Transverse colon (tissue), 4 donors: ENCODE results near the gene EFNB3. TPM values are rescaled to one million over a fixed set of nuclear protein-coding genes. Genes with fewer than 3 reads are reported as not detected.

Experiments used
- DNase-seq: peaks from one replicate; pipeline ENCODE4 v3.0.0-alpha.2; 2019
- H3K27ac ChIP-seq, 4 donors: fragments of 200-600 bp; sonication (generic); 2 replicates each; pipeline ENCODE4 v1.5.1; 2016 to 2018; ENCODE audit warnings: inconsistent platforms in 4 of 4
- H3K27me3 ChIP-seq: fragments of 200-600 bp; sonication (generic); 2 replicates; pipeline ENCODE4 v1.5.1; 2017; ENCODE audit warnings: inconsistent platforms
- H3K36me3 ChIP-seq, 4 donors: fragments of 200-600 bp; sonication (generic); 2 replicates each; pipeline ENCODE4 v1.5.1; 2017 to 2019; ENCODE audit warnings: inconsistent platforms in 4 of 4
- H3K4me1 ChIP-seq, 4 donors: fragments of 200-600 bp; sonication (generic); 2 replicates each; pipeline ENCODE4 v1.5.1; 2017 to 2020; ENCODE audit warnings: inconsistent platforms in 4 of 4
- H3K4me3 ChIP-seq, 4 donors: fragments of 200-600 bp; sonication (generic); 1 replicate in 1 of 4; 2 replicates in 3 of 4; pipeline versions ENCODE4 v1.5.1 to v1.6.1; 2017 to 2019; ENCODE audit warnings: inconsistent platforms in 4 of 4
- H3K9me3 ChIP-seq, 2 donors: fragments of 200-600 bp; sonication (generic); 2 replicates each; pipeline ENCODE4 v1.5.1; 2017 to 2019; ENCODE audit warnings: inconsistent platforms in 2 of 2
- CTCF ChIP-seq, 5 experiments: fragments of 200-600 bp in 3 of 5; fragments of 450-650 bp in 2 of 5; sonication (generic) in 3 of 5; IDR thresholded peaks; 1 replicate in 2 of 5; 2 replicates in 3 of 5; pipeline ENCODE4 v1.5.1; 2016 to 2017; ENCODE audit warnings: antibody characterized with exemption in 5 of 5, inconsistent platforms in 3 of 5, mild to moderate bottlenecking in 2 of 5, moderate library complexity in 1 of 5
- EP300 ChIP-seq: sonication (generic); formaldehyde crosslinking; IDR thresholded peaks from one replicate; pipeline ENCODE4 v1.6.1; 2017; ENCODE audit warnings: antibody characterized with exemption, low read depth
- POLR2A ChIP-seq: fragments of 450-650 bp; IDR thresholded peaks from one replicate; pipeline ENCODE4 v1.6.1; 2016; ENCODE audit warnings: antibody characterized with exemption, mild to moderate bottlenecking, moderate library complexity
- POLR2AphosphoS5 ChIP-seq, 3 donors: sonication (generic); formaldehyde crosslinking; IDR thresholded peaks; one replicate each; pipeline ENCODE4 v1.6.1; 2016; ENCODE audit warnings: antibody characterized with exemption in 3 of 3
- WGBS, 2 donors: methylation state at CpG; one replicate each; pipeline ENCODE4 v1.1.5; 2018; ENCODE audit warnings: low coverage in 1 of 2; 5-methylcytosine and 5-hydroxymethylcytosine counted together
- in situ Hi-C, 4 donors: fragments of 200-750 bp; cut with MboI; loops; one replicate each; pipeline versions ENCODE4 v1.15.0 to v1.15.1; 2017; ENCODE audit warnings: low sequenced_read_pairs in 3 of 4, low pct_ligation_motif_present in 1 of 4, low pct_unique_long_range_greater_than_20kb in 1 of 4
- intact Hi-C: fragments of 100-400 bp; cut with DNase I; formaldehyde crosslinking; loops from one replicate; pipeline ENCODE4 v1.15.1; 2023; ENCODE audit warnings: low total_unique reads
- total RNA-seq, 4 donors: library from RNA; depleted of rRNA; stranded (reverse); fragments of >200 nt; gene quantifications; one replicate each; pipeline ENCODE4 v1.1.0, GENCODE V29; 2016

The EFNB3 gene
- total RNA-seq, 4 donors from 2014 or later: 0.32 to 0.41 TPM; not detected in 2

GRCh38 chr17:7676533-7676932 is 28.5 kb upstream of the EFNB3 start:
- WGBS, 2 donors: 86% methylated on average over 5 of the region's 5 CpGs; no CpG with 5 or more reads in 1 of the 2 donors
- TF ChIP-seq POLR2A: no peak
- no peak for TF ChIP-seq CTCF (IDR thresholded peaks at IDR 0.05)
- TF ChIP-seq EP300: no peak
- TF ChIP-seq POLR2AphosphoS5 (IDR thresholded peaks at IDR 0.05): no peak
- H3K27me3 ChIP-seq: no peaks in the 10 kb centered on the region
- no peaks in the 10 kb centered on the region for H3K4me1 ChIP-seq
- intact Hi-C loops (no loop called here), in situ Hi-C loops (no loop called here)
- H3K36me3 ChIP-seq: peaks cover 0 to 41% (median 19%) of the 10 kb centered on the region in 4 donors
- no peak overlapping the region for H3K27ac ChIP-seq
- no peak overlapping the region for H3K4me3 ChIP-seq
- DNase-seq: no peak
- peaks cover 7 to 9% of the 10 kb centered on the region in 2 donors for H3K9me3 ChIP-seq

- in situ Hi-C loops: no loop called here
- DNase-seq: no peak
- Histone ChIP-seq H3K36me3 (peaks cover 0 to 33% (median 16%) of the 10 kb centered on the region in 4 donors), H3K4me1 (no peaks in the 10 kb centered on the region), H3K27me3 (no peaks in the 10 kb centered on the region), H3K27ac (no peak overlapping the region), H3K4me3 (no peak overlapping the region), H3K9me3 (peaks cover 7 to 9% of the 10 kb centered on the region in 2 donors)
- intact Hi-C loops: loop anchor here (1.0 kb wide), 1 partner anchor 18 kb away; no protein-coding TSS in a partner anchor
- TF ChIP-seq POLR2AphosphoS5 (IDR thresholded peaks at IDR 0.05) (no peak), EP300 (no peak), POLR2A (no peak), CTCF (IDR thresholded peaks at IDR 0.05) (no peak)
- WGBS, 2 donors: 84 to 96% methylated on average over 4 to 10 of the region's 10 CpGs
Observed at GRCh38 chr17:7677388-7678067, 27.5 kb upstream of the EFNB3 start.

GRCh38 chr17:7684851-7685532 is 20.0 kb upstream of the EFNB3 start:
- DNase-seq: no peak
- in situ Hi-C loops: loop anchor here in 2 of 4 donors (5.0 to 10.0 kb wide), 2 partner anchors 50 to 53 kb away; partner anchors contain the start of gene SHBG (in 2 of the 2)
- H3K4me3 ChIP-seq: peak overlapping the region; percentile 58 to 93 (median 76)
- no peaks in the 10 kb centered on the region for H3K27me3 ChIP-seq
- no peaks in the 10 kb centered on the region for H3K9me3 ChIP-seq
- peaks cover 15 to 38% (median 25%) of the 10 kb centered on the region in 4 donors for H3K4me1 ChIP-seq
- no peak for TF ChIP-seq CTCF (IDR thresholded peaks at IDR 0.05)
- no peak for TF ChIP-seq POLR2A
- no peak for TF ChIP-seq EP300
- TF ChIP-seq POLR2AphosphoS5 (IDR thresholded peaks at IDR 0.05): no peak
- intact Hi-C loops: loop anchor here (5.0 kb wide), 1 partner anchor 53 kb away; the partner anchor contains the start of gene SHBG
- H3K36me3 ChIP-seq: no peaks in the 10 kb centered on the region
- peak overlapping the region; percentile 95 to 99 (median 98) for H3K27ac ChIP-seq
- 26 to 33% methylated on average over 14 to 15 of the region's 15 CpGs for whole genome bisulfite sequencing, 2 donors
